H9 (cell line): Measurements from ENCODE around the gene ZAP70. TPM values are rescaled to one million over a fixed set of nuclear protein-coding genes. Genes with fewer than 3 reads are reported as not detected.

Experiments
- DNase-seq: peaks from one replicate; pipeline ENCODE4 v3.0.0-alpha.2; 2017
- H2AFZ ChIP-seq: one replicate; pipeline ENCODE4 v1.6.1; 2013; ENCODE audit warnings: mild to moderate bottlenecking, low read length, control low read depth, moderate library complexity
- H2AK5ac ChIP-seq: 2 replicates; pipeline ENCODE4 v1.6.1; 2013; ENCODE audit warnings: low read length, control low read depth, mixed read lengths; ENCODE audit not compliant: insufficient read length
- H2BK120ac ChIP-seq: one replicate; pipeline ENCODE4 v1.6.1; 2013; ENCODE audit warnings: low read depth, mild to moderate bottlenecking, low read length, control low read depth, inconsistent platforms; ENCODE audit not compliant: poor library complexity, severe bottlenecking
- H2BK12ac ChIP-seq: 2 replicates; pipeline ENCODE4 v1.6.1; 2013; ENCODE audit warnings: low read length, control low read depth, mixed read lengths, low read depth; ENCODE audit not compliant: insufficient read length
- H2BK15ac ChIP-seq: 2 replicates; pipeline ENCODE4 v1.6.1; 2013; ENCODE audit warnings: low read depth, low read length, control low read depth
- H2BK20ac ChIP-seq: one replicate; pipeline ENCODE4 v1.6.1; 2013; ENCODE audit warnings: low read depth, mild to moderate bottlenecking, low read length, control low read depth, inconsistent platforms; ENCODE audit not compliant: poor library complexity, severe bottlenecking
- H2BK5ac ChIP-seq: 2 replicates; pipeline ENCODE4 v1.6.1; 2013; ENCODE audit warnings: low read length, control low read depth, mixed read lengths; ENCODE audit not compliant: insufficient read length
- H3K14ac ChIP-seq: 2 replicates; pipeline ENCODE4 v1.6.1; 2013; ENCODE audit warnings: low read length, control low read depth; ENCODE audit not compliant: insufficient read depth
- H3K18ac ChIP-seq: 2 replicates; pipeline ENCODE4 v1.6.1; 2013; ENCODE audit warnings: low read depth, mild to moderate bottlenecking, mixed read lengths, low read length, control low read depth; ENCODE audit not compliant: insufficient read length
- H3K23ac ChIP-seq: 2 replicates; pipeline ENCODE4 v1.6.1; 2013; ENCODE audit warnings: low read length, control low read depth, mixed read lengths, low read depth; ENCODE audit not compliant: insufficient read length
- H3K23me2 ChIP-seq: 2 replicates; pipeline ENCODE4 v1.6.1; 2013; ENCODE audit warnings: low read depth, mild to moderate bottlenecking, mixed read lengths, low read length, control low read depth; ENCODE audit not compliant: insufficient read length, poor library complexity, severe bottlenecking
- H3K27ac ChIP-seq: 2 replicates; pipeline ENCODE4 v1.5.1; 2013; ENCODE audit warnings: low read length, control low read depth, mixed read lengths, low read depth; ENCODE audit not compliant: insufficient read length
- H3K27me3 ChIP-seq: 2 replicates; pipeline ENCODE4 v1.6.1; 2013; ENCODE audit warnings: low read length, control low read depth, inconsistent platforms; ENCODE audit not compliant: insufficient read depth
- H3K4ac ChIP-seq: 2 replicates; pipeline ENCODE4 v1.6.1; 2013; ENCODE audit warnings: low read depth, mild to moderate bottlenecking, control low read depth, inconsistent platforms, low read length, moderate library complexity
- H3K4me1 ChIP-seq: 2 replicates; pipeline ENCODE4 v1.6.1; 2013; ENCODE audit warnings: low read length, control low read depth, inconsistent platforms; ENCODE audit not compliant: insufficient read depth
- H3K4me2 ChIP-seq: 2 replicates; pipeline ENCODE4 v1.6.1; 2013; ENCODE audit warnings: low read length, control low read depth, mixed read lengths; ENCODE audit not compliant: insufficient read length, insufficient read depth
- H3K56ac ChIP-seq: 2 replicates; pipeline ENCODE4 v1.6.1; 2013; ENCODE audit warnings: low read depth, mild to moderate bottlenecking, mixed read lengths, low read length, control low read depth; ENCODE audit not compliant: insufficient read length
- H3K79me1 ChIP-seq: 2 replicates; pipeline ENCODE4 v1.6.1; 2013; ENCODE audit warnings: low read depth, mild to moderate bottlenecking, moderate library complexity, low read length, control low read depth, inconsistent platforms; ENCODE audit not compliant: insufficient read depth, poor library complexity, severe bottlenecking
- H3K79me2 ChIP-seq: 2 replicates; pipeline ENCODE4 v1.6.1; 2013; ENCODE audit warnings: low read length, control low read depth, inconsistent platforms; ENCODE audit not compliant: insufficient read depth
- H3K9ac ChIP-seq: 2 replicates; pipeline ENCODE4 v1.6.1; 2013; ENCODE audit warnings: low read length, control low read depth, mixed read lengths; ENCODE audit not compliant: insufficient read length; ENCODE audit errors: extremely low read depth
- H3K9me3 ChIP-seq: one replicate; pipeline ENCODE4 v1.6.1; 2013; ENCODE audit warnings: low read depth, low read length, inconsistent platforms; ENCODE audit not compliant: control insufficient read depth
- H3T11ph ChIP-seq: one replicate; pipeline ENCODE4 v1.6.1; 2013; ENCODE audit warnings: mild to moderate bottlenecking, low read length, control low read depth, inconsistent platforms
- H4K20me1 ChIP-seq: one replicate; pipeline ENCODE4 v1.6.1; 2013; ENCODE audit not compliant: control insufficient read depth, insufficient read length, insufficient read depth
- H4K5ac ChIP-seq: 2 replicates; pipeline ENCODE4 v1.6.1; 2013; ENCODE audit warnings: low read depth, mild to moderate bottlenecking, mixed read lengths, low read length, control low read depth; ENCODE audit not compliant: insufficient read length
- H4K8ac ChIP-seq: replicated peaks from 2 replicates; pipeline ENCODE4 v1.6.1; 2013; ENCODE audit warnings: low read length, control low read depth, mixed read lengths, low read depth; ENCODE audit not compliant: insufficient read length
- H4K91ac ChIP-seq: 2 replicates; pipeline ENCODE4 v1.6.1; 2013; ENCODE audit warnings: low read depth, mild to moderate bottlenecking, moderate library complexity, mixed read lengths, low read length, control low read depth; ENCODE audit not compliant: insufficient read length
- H3K27ac Mint-ChIP-seq, 3 experiments: 2 replicates in 2 of 3; 3 replicates in 1 of 3; pipeline ENCODE4 v1.8.0; 2020 to 2021; ENCODE audit warnings: mixed read lengths in 3 of 3, mild to moderate bottlenecking in 1 of 3, moderate library complexity in 1 of 3
- H3K27me3 Mint-ChIP-seq: 2 replicates; pipeline ENCODE4 v1.8.0; 2021; ENCODE audit warnings: low read depth, mild to moderate bottlenecking, moderate library complexity, mixed read lengths
- H3K36me3 Mint-ChIP-seq, 3 experiments: 2 replicates in 2 of 3; 3 replicates in 1 of 3; pipeline ENCODE4 v1.8.0; 2020 to 2021; ENCODE audit warnings: low read depth in 3 of 3, mixed read lengths in 3 of 3; ENCODE audit not compliant: insufficient read depth in 1 of 3
- H3K4me1 Mint-ChIP-seq, 2 experiments: 2 replicates each; pipeline ENCODE4 v1.8.0; 2020; ENCODE audit warnings: mixed read lengths in 2 of 2
- H3K4me3 Mint-ChIP-seq, 2 experiments: 2 replicates in 1 of 2; 3 replicates in 1 of 2; pipeline ENCODE4 v1.8.0; 2020 to 2021; ENCODE audit warnings: mild to moderate bottlenecking in 2 of 2, mixed read lengths in 2 of 2, moderate library complexity in 1 of 2
- H3K9me3 Mint-ChIP-seq, 2 experiments: 2 replicates in 1 of 2; 3 replicates in 1 of 2; pipeline ENCODE4 v1.8.0; 2020; ENCODE audit warnings: mild to moderate bottlenecking in 2 of 2, mixed read lengths in 2 of 2, moderate library complexity in 1 of 2
- CTCF ChIP-seq: fragments of 200-600 bp; sonication (generic); conservative IDR thresholded peaks from 3 replicates; pipeline ENCODE4 v1.8.0; 2021; ENCODE audit warnings: antibody characterized with exemption, mild to moderate bottlenecking
- WGBS: extraction: QIAGEN DNeasy Blood & Tissue Kit; methylation state at CpG from one replicate; pipeline ENCODE4 v1.1.7; 2013; ENCODE audit warnings: missing lambda C conversion rate, low lambda C conversion rate, mixed read lengths; ENCODE audit not compliant: insufficient read length; ENCODE audit errors: extremely low coverage; 5-methylcytosine and 5-hydroxymethylcytosine counted together
- total RNA-seq: library from RNA; stranded (reverse); gene quantifications from 2 replicates; pipeline ENCODE4 v1.2.1, GENCODE V29; 2021

Gene ZAP70
- total RNA-seq, 1 experiment from 2014 or later: 0.24 TPM

- H3K9me3 Mint-ChIP-seq: peaks cover 0 to 2% of the 10 kb centered on the region in 2 experiments; a peak in 3 of 5 replicates
- peak overlapping the region in 1 of 3 experiments; percentile 82; a peak in 1 of 7 replicates for H3K27ac Mint-ChIP-seq
- Histone ChIP-seq H2AFZ (no peak overlapping the region), H4K20me1 (no peaks in the 10 kb centered on the region), H3K18ac (no peak overlapping the region), H3K4ac (no peak overlapping the region), H3K23ac (no peak overlapping the region), H4K91ac (no peak overlapping the region), H3K56ac (no peak overlapping the region), H2AK5ac (no peak overlapping the region), H3K27ac (no peak overlapping the region), H3T11ph (no peak overlapping the region), H2BK12ac (no peak overlapping the region), H3K23me2 (no peaks in the 10 kb centered on the region), H3K4me1 (no peaks in the 10 kb centered on the region), H3K27me3 (no peaks in the 10 kb centered on the region), H4K8ac (no peak overlapping the region), H2BK120ac (no peak overlapping the region), H3K9me3 (no peaks in the 10 kb centered on the region), H3K4me2 (no peak overlapping the region), H3K79me2 (no peaks in the 10 kb centered on the region), H2BK15ac (no peak overlapping the region), H2BK5ac (no peak overlapping the region), H4K5ac (no peak overlapping the region), H3K79me1 (no peaks in the 10 kb centered on the region), H2BK20ac (no peak overlapping the region), H3K14ac (no peak overlapping the region), H3K9ac (no peak overlapping the region)
- WGBS: no CpG with 5 or more reads among the region's 44 CpGs
- no peak overlapping the region for H3K4me3 Mint-ChIP-seq
- TF ChIP-seq CTCF: no peak
- peaks cover 6% of the 10 kb centered on the region for H3K27me3 Mint-ChIP-seq
- H3K4me1 Mint-ChIP-seq: no peaks in the 10 kb centered on the region
- H3K36me3 Mint-ChIP-seq: peaks cover 0 to 2% (median 0%) of the 10 kb centered on the region in 3 experiments; a peak in 2 of 7 replicates
- peak; percentile 31 for DNase-seq
These were observed 21.0 kb downstream of the ZAP70 start for GRCh38 chr2:97734061-97735051.
